ENCODE data around the gene NAT9.
A peak's percentile ranks its signal among the peaks of the same experiment; 100 is the strongest.

The NAT9 gene

DNA sequence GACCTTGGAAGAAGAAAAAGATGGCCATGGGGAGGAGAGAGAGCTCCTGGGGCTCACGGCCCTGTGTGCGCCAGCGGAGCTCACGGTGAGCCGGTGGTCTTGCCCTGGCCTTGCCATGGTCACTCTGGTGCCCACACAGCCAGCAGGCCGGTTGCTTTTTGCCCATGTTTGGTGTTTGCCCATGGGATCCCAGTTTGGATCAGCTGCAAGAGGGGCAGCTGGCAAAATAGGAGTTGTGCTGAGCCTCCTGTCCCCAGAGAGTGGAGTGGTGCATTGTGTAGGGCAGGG, 26.2 kb downstream of the NAT9 start:
- no peak for FAIRE-seq
- no peak for DNase-seq (ENCODE audit: insufficient read length, low spot score)
- no peak for TF ChIP-seq SPI1 (IDR thresholded peaks at IDR 0.05; ENCODE audit: low read depth, low read length)
- TF ChIP-seq TAF1 (IDR thresholded peaks at IDR 0.05; ENCODE audit: low read depth, low read length): no peak
- no peak for TF ChIP-seq POU2F2 (IDR thresholded peaks at IDR 0.05; ENCODE audit: low read depth, low read length)
- TF ChIP-seq PAX5 (IDR thresholded peaks at IDR 0.05; ENCODE audit: insufficient read depth, low read length, severe bottlenecking): no peak
- TF ChIP-seq POLR2AphosphoS5 (IDR thresholded peaks at IDR 0.05; ENCODE audit: low read depth, low read length): no peak

DNA sequence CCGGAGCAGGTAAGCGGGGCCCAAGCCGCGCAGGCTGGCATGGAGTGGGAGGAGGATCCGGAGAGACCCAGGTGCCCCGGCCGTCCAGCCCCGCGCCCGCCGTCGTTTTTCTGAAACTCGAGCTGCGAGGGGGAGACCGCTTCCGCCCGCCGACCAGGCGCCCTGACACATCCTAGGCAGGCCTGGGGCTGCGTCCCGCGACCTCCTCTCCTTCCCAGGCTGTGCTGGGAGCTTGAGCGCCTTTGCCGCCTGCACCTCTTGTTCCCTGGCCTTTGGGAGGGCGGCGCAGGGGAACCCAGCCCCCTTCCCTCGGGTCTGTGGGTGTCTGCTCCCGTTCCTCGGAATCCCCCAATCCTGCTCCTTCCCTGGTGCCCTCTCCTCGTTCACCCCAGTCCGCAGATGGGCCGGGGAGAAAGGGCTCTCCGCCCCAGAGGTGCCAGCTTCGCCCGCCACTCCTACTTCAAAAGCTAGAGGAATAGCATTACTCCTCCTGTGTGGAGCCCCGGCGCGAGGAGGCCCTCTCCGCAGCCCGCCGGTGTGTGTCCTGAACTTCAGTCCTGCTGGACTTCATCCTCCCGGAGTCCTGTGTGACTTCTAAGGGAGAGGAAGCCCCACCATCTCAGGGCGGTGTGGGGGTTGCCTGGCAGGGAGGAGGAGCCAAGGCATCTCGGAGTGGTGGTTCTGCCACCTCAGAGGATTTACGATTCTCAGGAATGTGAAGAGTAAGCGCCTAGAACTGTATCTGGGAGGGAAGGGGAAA, 26.7 kb downstream of the NAT9 start:
- FAIRE-seq (no peak), DNase-seq (ENCODE audit: insufficient read length, low spot score) (no peak)
- TF ChIP-seq TAF1 (IDR thresholded peaks at IDR 0.05; ENCODE audit: low read depth, low read length) (no peak), POLR2A (IDR thresholded peaks at IDR 0.05; ENCODE audit: low read depth, low read length) (no peak), PAX5 (IDR thresholded peaks at IDR 0.05; ENCODE audit: insufficient read depth, low read length, severe bottlenecking) (no peak)

DNA sequence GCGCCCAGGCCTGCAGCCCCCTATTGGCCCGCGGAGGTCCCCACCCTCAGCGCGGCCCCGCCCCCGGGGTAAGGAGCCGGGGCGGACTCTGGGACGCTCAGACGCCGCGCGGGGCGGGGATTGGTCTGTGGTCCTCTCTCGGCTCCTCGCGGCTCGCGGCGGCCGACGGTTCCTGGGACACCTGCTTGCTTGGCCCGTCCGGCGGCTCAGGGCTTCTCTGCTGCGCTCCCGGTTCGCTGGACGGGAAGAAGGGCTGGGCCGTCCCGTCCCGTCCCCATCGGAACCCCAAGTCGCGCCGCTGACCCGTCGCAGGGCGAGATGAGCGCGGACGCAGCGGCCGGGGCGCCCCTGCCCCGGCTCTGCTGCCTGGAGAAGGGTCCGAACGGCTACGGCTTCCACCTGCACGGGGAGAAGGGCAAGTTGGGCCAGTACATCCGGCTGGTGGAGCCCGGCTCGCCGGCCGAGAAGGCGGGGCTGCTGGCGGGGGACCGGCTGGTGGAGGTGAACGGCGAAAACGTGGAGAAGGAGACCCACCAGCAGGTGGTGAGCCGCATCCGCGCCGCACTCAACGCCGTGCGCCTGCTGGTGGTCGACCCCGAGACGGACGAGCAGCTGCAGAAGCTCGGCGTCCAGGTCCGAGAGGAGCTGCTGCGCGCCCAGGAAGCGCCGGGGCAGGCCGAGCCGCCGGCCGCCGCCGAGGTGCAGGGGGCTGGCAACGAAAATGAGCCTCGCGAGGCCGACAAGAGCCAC, 27.4 kb downstream of the NAT9 start, which contains the start of gene NHERF1:
TSS of gene NHERF1 (plus strand) at position 100 of the 750 bp plus-strand sequence. CDS start at position 319, 219 bp downstream.
- FAIRE-seq (no peak), DNase-seq (ENCODE audit: insufficient read length, low spot score) (peak; percentile 99)
- TF ChIP-seq TAF1 (IDR thresholded peaks at IDR 0.05; ENCODE audit: low read depth, low read length) (peak; percentile 93), POLR2A (IDR thresholded peaks at IDR 0.05; ENCODE audit: low read depth, low read length) (peak; percentile 82), POLR2AphosphoS5 (IDR thresholded peaks at IDR 0.05; ENCODE audit: low read depth, low read length) (peak; percentile 75), POU2F2 (IDR thresholded peaks at IDR 0.05; ENCODE audit: low read depth, low read length) (no peak)

DNA sequence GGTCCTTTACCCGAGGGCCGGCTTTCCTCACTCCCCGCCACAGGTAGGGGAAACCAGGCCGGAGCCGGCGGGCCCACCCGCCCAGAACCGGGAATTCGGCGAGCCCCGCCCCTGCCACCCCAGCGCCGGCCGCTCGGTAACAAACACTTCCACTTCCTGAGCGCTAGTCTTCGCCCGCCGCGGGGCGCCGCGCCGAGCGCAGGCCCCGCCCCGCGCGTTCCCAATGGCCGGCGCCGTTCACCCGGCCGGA, 27.9 kb downstream of the NAT9 start:
- peak; percentile 88 for FAIRE-seq
- TF ChIP-seq POLR2A (IDR thresholded peaks at IDR 0.05; ENCODE audit: low read depth, low read length) (no peak), SPI1 (IDR thresholded peaks at IDR 0.05; ENCODE audit: low read depth, low read length) (peak; percentile 60; the same call in 1 of the 2 replicates), POLR2AphosphoS5 (IDR thresholded peaks at IDR 0.05; ENCODE audit: low read depth, low read length) (no peak), PAX5 (IDR thresholded peaks at IDR 0.05; ENCODE audit: insufficient read depth, low read length, severe bottlenecking) (peak; percentile 8), TAF1 (IDR thresholded peaks at IDR 0.05; ENCODE audit: low read depth, low read length) (no peak), POU2F2 (IDR thresholded peaks at IDR 0.05; ENCODE audit: low read depth, low read length) (no peak)
- DNase-seq (ENCODE audit: insufficient read length, low spot score): no peak

DNA sequence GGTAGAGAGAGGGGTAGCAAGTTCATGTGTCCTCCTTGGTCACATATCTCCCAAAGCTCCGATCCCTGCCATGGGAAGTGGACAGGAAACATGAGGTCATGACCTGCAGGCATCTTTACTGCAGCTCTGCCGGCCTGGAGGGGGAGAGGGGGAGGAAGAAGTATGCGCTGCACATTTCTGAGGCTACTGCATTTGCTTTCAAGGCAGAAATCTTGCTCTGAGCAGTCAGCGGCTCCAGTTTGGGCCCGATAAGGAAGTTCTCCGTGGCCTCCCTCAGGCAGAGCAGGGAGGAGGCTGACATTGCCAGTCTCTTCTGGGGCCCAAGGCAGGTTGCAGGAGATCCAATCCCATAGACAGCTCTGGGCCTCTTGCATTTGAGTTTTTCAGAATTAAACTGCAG, 29.2 kb downstream of the NAT9 start:
- TF ChIP-seq POLR2A (IDR thresholded peaks at IDR 0.05; ENCODE audit: low read depth, low read length): no peak
- no peak for TF ChIP-seq SPI1 (IDR thresholded peaks at IDR 0.05; ENCODE audit: low read depth, low read length)
- no peak for TF ChIP-seq POU2F2 (IDR thresholded peaks at IDR 0.05; ENCODE audit: low read depth, low read length)
- no peak for TF ChIP-seq POLR2AphosphoS5 (IDR thresholded peaks at IDR 0.05; ENCODE audit: low read depth, low read length)
- TF ChIP-seq TAF1 (IDR thresholded peaks at IDR 0.05; ENCODE audit: low read depth, low read length): no peak
- TF ChIP-seq PAX5 (IDR thresholded peaks at IDR 0.05; ENCODE audit: insufficient read depth, low read length, severe bottlenecking): no peak
- no peak for DNase-seq (ENCODE audit: insufficient read length, low spot score)
- no peak for FAIRE-seq

DNA sequence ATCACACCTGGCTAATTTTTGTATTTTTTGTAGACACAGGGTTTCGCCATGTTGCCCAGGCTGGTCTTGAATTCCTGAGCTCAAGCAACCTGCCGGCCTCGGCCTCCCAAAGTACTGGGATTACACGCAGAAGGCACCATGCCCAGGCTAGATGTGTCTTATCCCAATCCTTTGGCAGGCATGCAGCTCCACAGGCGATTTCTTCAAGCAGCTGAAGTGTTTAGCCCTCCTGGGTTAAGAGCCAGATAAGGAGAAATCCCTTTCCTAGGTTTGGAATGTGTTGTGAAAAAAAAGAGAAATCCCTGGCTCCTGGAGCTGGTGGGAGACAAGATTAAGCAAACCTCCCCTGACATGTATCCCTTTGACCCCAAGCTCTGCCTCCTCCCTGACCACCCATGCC, 29.8 kb downstream of the NAT9 start:
- FAIRE-seq (no peak), DNase-seq (ENCODE audit: insufficient read length, low spot score) (no peak)
- no peak for TF ChIP-seq PAX5 (IDR thresholded peaks at IDR 0.05; ENCODE audit: insufficient read depth, low read length, severe bottlenecking)
- no peak for TF ChIP-seq SPI1 (IDR thresholded peaks at IDR 0.05; ENCODE audit: low read depth, low read length)
- no peak for TF ChIP-seq POLR2A (IDR thresholded peaks at IDR 0.05; ENCODE audit: low read depth, low read length)
- TF ChIP-seq POU2F2 (IDR thresholded peaks at IDR 0.05; ENCODE audit: low read depth, low read length): no peak
- TF ChIP-seq POLR2AphosphoS5 (IDR thresholded peaks at IDR 0.05; ENCODE audit: low read depth, low read length): no peak
- TF ChIP-seq TAF1 (IDR thresholded peaks at IDR 0.05; ENCODE audit: low read depth, low read length): no peak

DNA sequence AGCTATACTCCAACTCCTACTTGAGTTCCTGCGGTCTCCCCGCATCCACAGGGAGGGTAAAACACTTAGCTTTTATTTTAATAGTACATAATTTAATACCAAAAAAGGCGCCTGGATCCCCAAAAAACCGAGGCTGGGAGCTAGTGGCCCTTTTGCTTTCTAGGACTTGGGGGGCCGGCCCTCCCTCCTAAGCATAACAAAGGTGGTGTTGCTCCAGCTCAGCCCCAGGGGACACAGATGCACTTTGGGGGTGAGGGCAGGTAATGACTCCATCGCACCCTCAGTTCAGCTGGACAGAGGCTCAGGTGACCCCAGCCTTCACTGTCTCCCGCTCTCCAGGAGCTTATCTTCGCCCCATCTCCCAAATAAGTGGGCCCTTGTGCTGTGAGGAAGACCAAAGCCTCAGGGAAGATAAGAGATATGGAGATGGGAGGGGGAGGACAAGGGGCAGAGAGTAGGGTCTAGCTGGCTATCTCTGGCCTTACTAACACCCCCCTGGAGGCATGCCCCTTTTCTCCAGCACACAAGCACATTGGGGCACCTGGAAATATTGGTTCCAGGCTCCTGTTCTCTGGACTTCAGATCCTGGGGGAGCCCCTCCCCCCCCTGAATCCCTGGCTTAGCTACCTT, 30.5 kb downstream of the NAT9 start:
- no peak for TF ChIP-seq POLR2AphosphoS5 (IDR thresholded peaks at IDR 0.05; ENCODE audit: low read depth, low read length)
- TF ChIP-seq SPI1 (IDR thresholded peaks at IDR 0.05; ENCODE audit: low read depth, low read length): no peak
- no peak for TF ChIP-seq POLR2A (IDR thresholded peaks at IDR 0.05; ENCODE audit: low read depth, low read length)
- TF ChIP-seq TAF1 (IDR thresholded peaks at IDR 0.05; ENCODE audit: low read depth, low read length): no peak
- no peak for TF ChIP-seq POU2F2 (IDR thresholded peaks at IDR 0.05; ENCODE audit: low read depth, low read length)
- TF ChIP-seq PAX5 (IDR thresholded peaks at IDR 0.05; ENCODE audit: insufficient read depth, low read length, severe bottlenecking): no peak
- DNase-seq (ENCODE audit: insufficient read length, low spot score): no peak
- FAIRE-seq: no peak

DNA sequence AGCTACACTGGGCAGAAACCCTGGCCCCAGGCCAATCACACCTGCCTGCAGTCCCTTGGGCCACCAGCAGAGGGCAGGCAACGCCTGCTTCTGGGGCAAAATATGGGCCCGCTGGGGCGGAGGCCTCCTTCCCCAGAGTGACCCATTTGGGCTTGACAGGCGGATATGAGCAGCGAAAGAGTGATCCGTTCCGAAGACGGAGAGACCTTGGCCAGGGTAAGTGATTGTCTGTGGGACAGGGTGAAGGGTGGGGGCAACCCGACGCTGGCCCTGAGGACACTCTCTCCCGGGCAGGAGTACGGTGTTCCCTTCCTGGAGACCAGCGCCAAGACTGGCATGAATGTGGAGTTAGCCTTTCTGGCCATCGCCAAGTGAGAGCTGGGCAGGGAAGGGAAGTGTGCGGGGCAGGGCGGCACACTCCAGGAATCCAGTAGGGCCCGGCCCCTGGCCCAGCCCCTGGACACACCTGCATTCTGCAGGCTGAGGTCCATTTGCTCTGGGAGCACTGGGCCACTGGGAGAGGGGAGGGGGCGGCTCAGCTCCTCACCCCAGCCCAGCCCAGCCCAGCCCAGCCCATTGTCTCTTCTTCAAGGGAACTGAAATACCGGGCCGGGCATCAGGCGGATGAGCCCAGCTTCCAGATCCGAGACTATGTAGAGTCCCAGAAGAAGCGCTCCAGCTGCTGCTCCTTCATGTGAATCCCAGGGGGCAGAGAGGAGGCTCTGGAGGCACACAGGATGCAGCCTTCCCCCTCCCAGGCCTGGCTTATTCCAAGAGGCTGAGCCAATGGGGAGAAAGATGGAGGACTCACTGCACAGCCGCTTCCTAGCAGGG, 31.2 kb downstream of the NAT9 start:
- peak; percentile 92 for FAIRE-seq
- TF ChIP-seq TAF1 (IDR thresholded peaks at IDR 0.05; ENCODE audit: low read depth, low read length) (no peak), SPI1 (IDR thresholded peaks at IDR 0.05; ENCODE audit: low read depth, low read length) (no peak), POU2F2 (IDR thresholded peaks at IDR 0.05; ENCODE audit: low read depth, low read length) (no peak), POLR2AphosphoS5 (IDR thresholded peaks at IDR 0.05; ENCODE audit: low read depth, low read length) (no peak), POLR2A (IDR thresholded peaks at IDR 0.05; ENCODE audit: low read depth, low read length) (no peak), PAX5 (IDR thresholded peaks at IDR 0.05; ENCODE audit: insufficient read depth, low read length, severe bottlenecking) (no peak)
- no peak for DNase-seq (ENCODE audit: insufficient read length, low spot score)

DNA sequence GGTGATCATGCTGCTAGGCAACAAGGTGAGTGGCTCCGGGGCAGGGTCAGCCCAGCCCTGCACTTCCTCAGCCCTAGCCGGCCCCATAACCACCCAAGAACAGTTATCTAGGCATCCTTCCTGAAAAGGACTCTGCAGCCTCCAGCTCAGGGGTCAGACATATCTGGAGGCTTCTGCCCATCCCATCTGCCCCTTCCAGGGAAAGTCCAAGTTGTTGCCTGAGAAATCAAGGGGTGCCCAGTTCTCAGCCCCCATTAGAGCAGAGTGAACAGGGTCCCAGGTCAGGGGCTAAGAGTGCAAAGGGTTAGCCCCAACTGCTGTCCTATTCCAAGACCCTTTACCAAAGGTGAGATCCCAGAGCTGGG, 31.8 kb downstream of the NAT9 start:
- TF ChIP-seq POLR2A (IDR thresholded peaks at IDR 0.05; ENCODE audit: low read depth, low read length): no peak
- no peak for TF ChIP-seq TAF1 (IDR thresholded peaks at IDR 0.05; ENCODE audit: low read depth, low read length)
- TF ChIP-seq POLR2AphosphoS5 (IDR thresholded peaks at IDR 0.05; ENCODE audit: low read depth, low read length): no peak
- no peak for TF ChIP-seq SPI1 (IDR thresholded peaks at IDR 0.05; ENCODE audit: low read depth, low read length)
- TF ChIP-seq PAX5 (IDR thresholded peaks at IDR 0.05; ENCODE audit: insufficient read depth, low read length, severe bottlenecking): no peak
- TF ChIP-seq POU2F2 (IDR thresholded peaks at IDR 0.05; ENCODE audit: low read depth, low read length): no peak
- no peak for FAIRE-seq
- DNase-seq (ENCODE audit: insufficient read length, low spot score): no peak

All from GM12891 (cell line).